GM12801 (cell line): ENCODE results near the gene CPEB4.

Source experiments
- TF ChIP-seq, protein P1 (sequence below): IDR thresholded peaks from one replicate; pipeline ENCODE4 v1.5.1; 2011; ENCODE audit warnings: control low read depth; ENCODE audit not compliant: insufficient read length; ENCODE audit errors: extremely low read depth

Gene CPEB4

DNA sequence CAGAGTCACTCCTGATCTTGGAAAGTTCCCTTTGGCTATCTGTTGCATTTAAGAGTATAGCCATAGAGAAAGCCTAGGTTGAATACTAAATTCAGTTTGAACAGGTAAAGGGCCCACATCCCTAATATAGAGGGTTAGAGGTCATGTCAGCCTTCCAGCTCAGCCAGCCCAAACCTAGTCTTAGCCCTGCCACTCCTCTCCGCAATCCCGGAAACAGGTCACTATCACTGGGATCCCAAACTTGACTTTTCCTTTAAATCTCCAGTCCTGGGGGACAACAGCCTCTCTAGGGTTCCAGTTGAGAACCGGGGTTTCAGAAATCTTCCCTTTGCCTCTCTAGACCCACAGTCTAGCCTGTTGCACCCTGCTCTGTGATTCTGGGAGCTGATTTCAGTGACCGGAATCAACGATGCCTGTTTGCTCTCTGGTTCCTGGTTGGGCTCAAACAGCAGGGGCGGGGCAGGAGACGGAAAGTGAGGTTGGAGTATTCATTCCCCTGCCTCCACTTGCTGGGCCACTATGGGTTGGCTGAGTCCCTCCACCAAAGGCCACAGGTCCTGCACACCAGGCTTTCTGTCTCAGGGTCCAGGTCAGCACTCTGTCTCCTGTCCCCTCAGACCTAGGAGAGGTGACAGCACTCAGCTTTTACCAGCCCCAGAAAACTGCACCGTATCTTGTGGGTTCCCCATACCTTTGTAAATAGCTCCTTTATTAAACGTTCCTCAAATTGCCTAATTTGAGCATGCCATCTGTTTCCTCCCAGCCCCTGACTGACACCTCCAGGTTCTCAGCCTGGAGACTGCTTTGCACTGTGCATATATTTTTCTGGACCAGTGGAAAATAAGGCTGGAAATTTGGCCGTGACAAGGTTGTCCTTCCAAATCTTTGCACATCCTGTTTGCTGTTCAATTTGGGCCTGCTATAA is 23.8 kb upstream of the CPEB4 start:
- TF ChIP-seq, protein P1, sequence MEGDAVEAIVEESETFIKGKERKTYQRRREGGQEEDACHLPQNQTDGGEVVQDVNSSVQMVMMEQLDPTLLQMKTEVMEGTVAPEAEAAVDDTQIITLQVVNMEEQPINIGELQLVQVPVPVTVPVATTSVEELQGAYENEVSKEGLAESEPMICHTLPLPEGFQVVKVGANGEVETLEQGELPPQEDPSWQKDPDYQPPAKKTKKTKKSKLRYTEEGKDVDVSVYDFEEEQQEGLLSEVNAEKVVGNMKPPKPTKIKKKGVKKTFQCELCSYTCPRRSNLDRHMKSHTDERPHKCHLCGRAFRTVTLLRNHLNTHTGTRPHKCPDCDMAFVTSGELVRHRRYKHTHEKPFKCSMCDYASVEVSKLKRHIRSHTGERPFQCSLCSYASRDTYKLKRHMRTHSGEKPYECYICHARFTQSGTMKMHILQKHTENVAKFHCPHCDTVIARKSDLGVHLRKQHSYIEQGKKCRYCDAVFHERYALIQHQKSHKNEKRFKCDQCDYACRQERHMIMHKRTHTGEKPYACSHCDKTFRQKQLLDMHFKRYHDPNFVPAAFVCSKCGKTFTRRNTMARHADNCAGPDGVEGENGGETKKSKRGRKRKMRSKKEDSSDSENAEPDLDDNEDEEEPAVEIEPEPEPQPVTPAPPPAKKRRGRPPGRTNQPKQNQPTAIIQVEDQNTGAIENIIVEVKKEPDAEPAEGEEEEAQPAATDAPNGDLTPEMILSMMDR: no peak

DNA sequence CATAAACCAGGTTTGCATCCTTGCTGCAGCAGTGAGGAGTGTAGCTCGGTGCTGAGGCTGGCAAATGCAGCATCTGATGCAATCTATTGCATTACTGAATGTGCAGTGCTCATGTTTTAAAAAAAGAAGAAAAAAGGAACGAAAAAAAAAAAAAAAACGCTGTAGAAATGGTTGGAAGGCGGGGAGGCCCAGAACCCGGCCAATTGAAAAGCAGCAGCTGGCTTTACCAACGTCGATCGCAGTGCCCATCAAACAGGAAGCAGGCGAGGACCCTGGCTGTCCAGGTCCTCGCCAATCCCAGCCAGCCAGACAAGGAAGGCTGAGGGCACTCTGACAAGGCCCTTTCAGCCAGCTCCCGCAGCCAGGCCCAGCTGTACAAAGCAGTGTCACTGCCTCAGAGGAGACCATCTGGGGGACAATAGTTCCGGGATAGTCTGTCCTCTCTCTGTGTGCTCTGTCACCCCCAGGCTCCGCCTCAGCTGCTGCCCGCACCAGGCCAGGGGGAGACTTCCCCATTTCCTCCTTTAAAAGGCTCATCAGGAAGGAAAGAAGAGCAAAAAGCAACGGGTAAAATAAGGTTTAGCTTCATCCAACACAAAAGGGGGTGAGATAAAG is 21.8 kb upstream of the CPEB4 start:
- TF ChIP-seq, protein P1: no peak

DNA sequence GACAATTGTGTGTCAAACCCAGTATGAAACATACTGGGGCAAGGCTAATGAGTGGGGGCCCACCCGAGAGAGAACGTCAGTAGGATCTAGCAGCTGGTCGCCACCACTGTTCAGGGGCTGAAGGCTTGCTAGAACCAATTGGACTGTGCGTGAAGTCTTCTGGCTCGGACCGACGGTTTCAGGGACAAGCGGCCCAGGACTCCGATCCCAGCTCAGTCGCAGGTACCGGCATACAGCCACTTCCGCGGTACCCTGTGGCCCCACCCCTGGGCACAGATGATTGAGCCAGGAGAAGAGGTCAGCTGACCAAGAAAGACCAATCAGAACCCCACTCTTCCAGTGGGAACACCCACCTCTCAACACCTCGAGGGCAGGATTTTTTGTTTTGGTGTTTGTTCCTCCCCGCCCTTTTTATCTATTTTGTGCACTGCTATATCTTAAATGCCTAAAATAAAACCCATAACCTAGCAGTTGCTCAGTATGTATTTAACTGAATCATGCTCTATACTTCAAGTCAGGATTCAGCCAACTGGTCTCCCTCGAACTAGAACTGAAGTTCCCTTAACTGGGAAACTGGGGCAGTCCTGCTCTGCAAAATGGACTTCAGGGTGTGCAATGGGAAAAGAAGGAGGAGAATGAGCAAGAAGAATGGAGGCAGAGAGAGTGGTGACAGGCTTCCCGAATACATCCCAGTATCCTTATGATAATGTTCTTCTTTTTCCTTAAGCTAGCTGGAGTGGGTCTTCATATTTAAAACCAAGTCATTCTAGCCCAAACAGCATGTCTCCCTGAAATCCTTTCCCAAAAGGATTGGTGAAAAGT is 21.1 kb upstream of the CPEB4 start:
- TF ChIP-seq, protein P1: no peak

DNA sequence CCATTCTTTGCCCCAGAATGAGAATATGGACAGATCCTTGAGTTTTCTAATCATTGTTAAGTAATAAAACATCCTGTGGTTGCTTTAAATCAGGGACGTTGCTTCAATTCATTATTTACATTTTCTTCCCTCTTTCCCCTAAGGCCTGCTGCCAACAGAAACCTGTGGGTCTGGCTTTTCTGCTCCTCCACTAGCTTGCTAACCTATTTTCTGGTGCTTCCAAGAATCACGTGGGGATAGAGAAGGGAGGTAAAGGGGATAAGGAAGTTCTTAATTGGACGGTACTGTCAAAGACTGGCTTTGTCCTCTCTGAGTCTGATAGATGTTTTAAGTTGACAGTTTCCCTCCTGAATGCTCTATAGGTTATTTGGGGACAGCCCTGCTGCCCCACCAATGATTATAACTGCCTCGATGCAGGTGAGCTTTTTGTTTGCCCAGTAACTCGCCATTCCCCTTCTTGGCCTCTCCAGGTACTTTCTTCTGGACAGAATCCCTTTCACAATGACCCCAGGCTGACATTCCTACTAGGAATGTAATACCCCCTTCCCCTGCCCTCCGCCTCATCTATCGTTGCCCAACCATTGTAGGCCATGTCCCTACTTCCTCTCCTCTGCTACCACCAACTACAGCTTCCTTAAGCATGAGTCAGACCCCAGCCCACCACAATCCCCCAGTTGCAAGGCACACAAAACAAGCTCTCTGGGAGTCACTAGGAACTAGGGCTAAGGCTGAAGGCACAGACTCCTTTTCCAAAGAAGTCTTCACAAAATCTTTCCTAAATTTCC is 19.9 kb upstream of the CPEB4 start:
- TF ChIP-seq, protein P1: no peak

DNA sequence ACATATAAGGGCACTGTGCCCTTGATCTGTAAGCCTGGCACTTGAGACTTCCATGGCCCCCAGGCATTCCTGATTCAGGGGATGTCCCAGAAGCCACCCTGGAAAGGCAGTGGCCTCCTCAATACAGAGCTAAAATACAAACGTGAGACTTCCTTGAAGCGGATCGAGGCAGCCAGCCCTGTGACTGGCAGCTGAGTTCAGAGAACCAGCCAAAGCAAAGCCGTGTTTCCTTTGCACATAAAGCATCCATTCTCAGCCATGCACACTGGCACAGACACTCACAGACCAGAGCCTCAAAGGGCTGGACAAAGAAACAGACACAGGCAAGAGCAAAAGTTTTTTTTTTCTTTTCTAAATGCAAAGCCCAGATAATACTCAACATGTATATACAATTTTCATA is 18.8 kb upstream of the CPEB4 start:
- TF ChIP-seq, protein P1: no peak

DNA sequence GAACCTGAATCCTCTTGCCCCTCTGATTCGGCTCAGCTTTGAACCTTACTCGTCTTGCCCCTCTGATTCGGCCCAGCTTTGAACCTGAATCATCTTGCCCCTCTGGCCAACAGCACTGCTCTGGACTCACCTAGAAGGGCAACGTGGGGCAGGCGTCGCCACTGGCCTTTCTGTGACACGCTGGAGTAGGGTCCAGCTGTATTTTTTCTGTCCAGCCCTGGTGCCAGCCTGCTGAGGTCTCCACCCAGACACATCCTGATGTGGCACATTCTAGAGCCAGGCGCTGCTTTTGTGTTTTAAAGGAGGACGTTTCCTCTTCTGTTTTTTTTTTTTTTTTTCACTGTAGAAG is 15.2 kb upstream of the CPEB4 start:
- TF ChIP-seq, protein P1: no peak
